ENCODE measurements around the gene ACTL7B.

Gene ACTL7B

DNA sequence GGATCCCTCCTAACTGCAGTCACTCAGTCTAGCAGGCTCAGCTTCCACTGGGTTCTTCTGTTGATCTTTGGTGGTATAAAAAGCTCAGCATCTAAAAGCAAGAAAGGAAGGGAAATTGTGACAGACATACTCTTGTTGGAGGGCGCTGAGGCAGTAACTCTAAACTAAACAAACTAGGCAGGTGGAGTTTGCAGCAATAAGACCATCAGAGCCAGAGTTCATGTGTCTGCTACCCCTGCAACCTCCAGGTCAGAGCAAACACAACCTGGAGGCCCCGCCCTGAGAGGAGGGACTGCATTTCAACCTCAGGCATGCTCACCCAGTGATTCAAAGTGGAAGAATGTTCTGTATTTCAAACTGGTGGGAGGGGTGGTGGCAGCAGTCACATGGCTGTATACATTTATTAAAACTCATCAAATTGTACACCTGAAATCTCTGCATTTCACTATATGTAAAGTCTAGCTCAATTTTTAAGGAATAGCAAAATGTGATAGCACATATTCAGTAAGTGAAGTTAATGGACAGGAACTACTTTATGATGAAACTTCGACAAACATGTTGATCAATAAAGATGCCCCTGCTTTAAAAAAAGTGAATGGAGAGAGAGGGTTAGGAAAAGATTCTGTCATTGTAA is 13.4 kb upstream of the ACTL7B start:
- Histone ChIP-seq H3K9ac (ENCODE audit: low read depth in 1 of 2, low read length in 2 of 2) (no peak overlapping the region), H3K4me1 (ENCODE audit: control insufficient read depth in 1 of 2, insufficient read depth in 2 of 2, low read length in 2 of 2) (no peaks in the 10 kb centered on the region), H3K36me3 (ENCODE audit: control insufficient read depth in 1 of 2, insufficient read depth in 2 of 2, low read length in 2 of 2) (peaks cover 17 to 36% of the 10 kb centered on the region in 2 donors), H3K9me3 (ENCODE audit: control insufficient read depth in 1 of 2, low read length in 2 of 2) (no peaks in the 10 kb centered on the region), H3K4me3 (ENCODE audit: low read depth in 1 of 2, low read length in 2 of 2) (no peak overlapping the region), H3K27me3 (ENCODE audit: control insufficient read depth in 1 of 2, insufficient read depth in 2 of 2, low read length in 2 of 2) (no peaks in the 10 kb centered on the region), H3K27ac (ENCODE audit: low read depth, low read length) (no peak overlapping the region)

- peaks cover 17 to 24% of the 10 kb centered on the region in 2 donors for H3K36me3 ChIP-seq (ENCODE audit: control insufficient read depth in 1 of 2, insufficient read depth in 2 of 2, low read length in 2 of 2)
- no peaks in the 10 kb centered on the region for H3K27me3 ChIP-seq (ENCODE audit: control insufficient read depth in 1 of 2, insufficient read depth in 2 of 2, low read length in 2 of 2)
- no peaks in the 10 kb centered on the region for H3K9me3 ChIP-seq (ENCODE audit: control insufficient read depth in 1 of 2, low read length in 2 of 2)
- H3K4me1 ChIP-seq (ENCODE audit: control insufficient read depth in 1 of 2, insufficient read depth in 2 of 2, low read length in 2 of 2) = no peaks in the 10 kb centered on the region
- no peak overlapping the region for H3K9ac ChIP-seq (ENCODE audit: low read depth in 1 of 2, low read length in 2 of 2)
- H3K4me3 ChIP-seq (ENCODE audit: low read depth in 1 of 2, low read length in 2 of 2) = no peak overlapping the region
- H3K27ac ChIP-seq (ENCODE audit: low read depth, low read length) = no peak overlapping the region
Observed at GRCh38 chr9:108867829-108868228, 12.0 kb upstream of the ACTL7B start.

DNA sequence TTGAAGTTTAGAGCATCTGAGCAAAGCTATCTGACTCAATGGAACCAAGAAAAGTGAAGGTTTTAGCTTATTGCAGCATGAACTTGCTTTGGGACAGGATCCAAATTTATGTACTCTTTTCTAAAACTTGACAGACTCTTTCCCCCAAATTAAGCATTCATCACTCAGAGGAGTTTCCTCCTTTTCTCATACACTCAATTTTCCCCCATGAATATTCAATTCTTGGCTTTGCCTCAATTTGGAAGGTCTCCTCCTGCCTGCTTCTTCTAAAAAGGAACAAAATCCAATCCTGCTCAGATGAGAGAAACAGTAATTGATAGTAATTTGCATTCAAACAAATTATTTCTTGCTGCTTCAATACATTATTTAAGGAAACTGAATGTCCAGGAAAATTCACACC is 11.3 kb upstream of the ACTL7B start:
- no peaks in the 10 kb centered on the region for H3K4me1 ChIP-seq (ENCODE audit: control insufficient read depth in 1 of 2, insufficient read depth in 2 of 2, low read length in 2 of 2)
- H3K4me3 ChIP-seq (ENCODE audit: low read depth in 1 of 2, low read length in 2 of 2) = no peak overlapping the region
- H3K9ac ChIP-seq (ENCODE audit: low read depth in 1 of 2, low read length in 2 of 2) = no peak overlapping the region
- H3K27me3 ChIP-seq (ENCODE audit: control insufficient read depth in 1 of 2, insufficient read depth in 2 of 2, low read length in 2 of 2) = no peaks in the 10 kb centered on the region
- no peaks in the 10 kb centered on the region for H3K9me3 ChIP-seq (ENCODE audit: control insufficient read depth in 1 of 2, low read length in 2 of 2)
- peaks cover 16 to 22% of the 10 kb centered on the region in 2 donors for H3K36me3 ChIP-seq (ENCODE audit: control insufficient read depth in 1 of 2, insufficient read depth in 2 of 2, low read length in 2 of 2)
- H3K27ac ChIP-seq (ENCODE audit: low read depth, low read length) = no peak overlapping the region

GRCh38 chr9:108866001-108866420 is 10.2 kb upstream of the ACTL7B start:
- H3K36me3 ChIP-seq (ENCODE audit: control insufficient read depth in 1 of 2, insufficient read depth in 2 of 2, low read length in 2 of 2) = peaks cover 12 to 13% of the 10 kb centered on the region in 2 donors
- H3K9me3 ChIP-seq (ENCODE audit: control insufficient read depth in 1 of 2, low read length in 2 of 2) = no peaks in the 10 kb centered on the region
- H3K4me3 ChIP-seq (ENCODE audit: low read depth in 1 of 2, low read length in 2 of 2) = no peak overlapping the region
- H3K27me3 ChIP-seq (ENCODE audit: control insufficient read depth in 1 of 2, insufficient read depth in 2 of 2, low read length in 2 of 2) = no peaks in the 10 kb centered on the region
- H3K9ac ChIP-seq (ENCODE audit: low read depth in 1 of 2, low read length in 2 of 2) = no peak overlapping the region
- no peaks in the 10 kb centered on the region for H3K4me1 ChIP-seq (ENCODE audit: control insufficient read depth in 1 of 2, insufficient read depth in 2 of 2, low read length in 2 of 2)
- no peak overlapping the region for H3K27ac ChIP-seq (ENCODE audit: low read depth, low read length)

DNA sequence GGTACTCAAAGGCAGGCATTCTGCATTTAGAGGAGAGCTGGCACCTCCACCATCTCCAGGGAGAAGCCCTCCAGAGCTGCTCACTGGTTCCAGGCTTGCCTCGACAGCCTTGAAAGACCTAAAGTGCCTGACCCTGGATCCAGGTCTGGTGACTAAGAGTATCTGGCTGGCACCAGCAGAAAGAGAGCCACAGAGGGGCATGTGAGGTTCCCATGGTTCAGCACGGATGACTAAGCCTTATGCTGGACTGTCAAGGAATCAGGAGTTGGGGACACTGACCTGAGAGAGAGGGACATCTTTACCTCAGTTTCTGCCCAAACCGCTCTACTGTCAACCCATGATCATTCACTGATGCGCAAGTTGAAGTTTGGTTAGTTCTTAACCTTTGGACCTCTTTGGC is 9.3 kb upstream of the ACTL7B start:
- Histone ChIP-seq H3K4me1 (ENCODE audit: control insufficient read depth in 1 of 2, insufficient read depth in 2 of 2, low read length in 2 of 2) (no peaks in the 10 kb centered on the region), H3K27ac (ENCODE audit: low read depth, low read length) (no peak overlapping the region), H3K9ac (ENCODE audit: low read depth in 1 of 2, low read length in 2 of 2) (no peak overlapping the region)

DNA sequence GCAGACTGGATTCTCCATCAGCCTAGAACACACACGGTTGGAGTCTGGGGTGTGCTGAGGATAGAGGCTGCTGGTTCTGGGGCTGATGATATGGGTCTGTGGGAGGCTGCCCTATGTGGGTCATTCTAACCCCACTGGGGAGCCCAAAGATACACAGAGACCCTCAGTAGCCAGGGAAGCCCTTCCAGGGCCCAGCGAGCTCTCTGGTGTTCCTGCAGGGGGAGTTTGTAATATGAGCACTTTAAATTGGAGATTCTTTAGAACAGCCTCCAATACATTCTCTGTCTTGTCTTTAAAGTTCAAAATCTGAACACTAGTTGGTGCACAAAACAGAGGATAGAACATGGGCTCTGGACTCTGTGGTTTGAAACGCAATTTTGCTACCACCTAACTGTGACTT is 8.7 kb upstream of the ACTL7B start:
- H3K27me3 ChIP-seq (ENCODE audit: control insufficient read depth in 1 of 2, insufficient read depth in 2 of 2, low read length in 2 of 2) = no peaks in the 10 kb centered on the region
- no peaks in the 10 kb centered on the region for H3K9me3 ChIP-seq (ENCODE audit: control insufficient read depth in 1 of 2, low read length in 2 of 2)
- H3K36me3 ChIP-seq (ENCODE audit: control insufficient read depth in 1 of 2, insufficient read depth in 2 of 2, low read length in 2 of 2) = peaks cover 4 to 13% of the 10 kb centered on the region in 2 donors
- no peak overlapping the region for H3K9ac ChIP-seq (ENCODE audit: low read depth in 1 of 2, low read length in 2 of 2)
- H3K27ac ChIP-seq (ENCODE audit: low read depth, low read length) = no peak overlapping the region
- H3K4me3 ChIP-seq (ENCODE audit: low read depth in 1 of 2, low read length in 2 of 2) = no peak overlapping the region
- no peaks in the 10 kb centered on the region for H3K4me1 ChIP-seq (ENCODE audit: control insufficient read depth in 1 of 2, insufficient read depth in 2 of 2, low read length in 2 of 2)

More for the DNA sequence above, 9.3 kb upstream of the ACTL7B start:
- Histone ChIP-seq H3K9me3 (ENCODE audit: control insufficient read depth in 1 of 2, low read length in 2 of 2) (no peaks in the 10 kb centered on the region), H3K4me3 (ENCODE audit: low read depth in 1 of 2, low read length in 2 of 2) (no peak overlapping the region), H3K27me3 (ENCODE audit: control insufficient read depth in 1 of 2, insufficient read depth in 2 of 2, low read length in 2 of 2) (no peaks in the 10 kb centered on the region), H3K36me3 (ENCODE audit: control insufficient read depth in 1 of 2, insufficient read depth in 2 of 2, low read length in 2 of 2) (peaks cover 5 to 13% of the 10 kb centered on the region in 2 donors)

DNA sequence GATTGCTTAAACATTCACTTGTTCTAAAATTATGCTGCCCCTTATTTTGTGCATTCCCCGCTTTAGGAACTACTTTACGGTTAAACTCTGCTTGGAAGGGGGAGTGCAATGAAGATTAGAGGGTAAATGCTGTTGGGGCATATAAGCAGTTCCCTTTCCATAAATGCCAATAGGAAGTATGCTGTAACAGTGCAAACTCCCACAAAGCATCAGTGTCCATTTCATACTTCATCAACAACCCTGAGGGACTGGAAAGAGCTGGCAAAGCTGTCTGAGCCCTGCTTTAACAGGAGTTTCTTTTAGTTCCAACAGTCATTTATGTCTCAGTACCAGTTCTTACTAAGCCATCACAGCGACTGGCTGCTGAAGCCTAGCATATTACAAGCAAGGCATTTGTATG is 8.1 kb upstream of the ACTL7B start:
- Histone ChIP-seq H3K27me3 (ENCODE audit: control insufficient read depth in 1 of 2, insufficient read depth in 2 of 2, low read length in 2 of 2) (no peaks in the 10 kb centered on the region), H3K9me3 (ENCODE audit: control insufficient read depth in 1 of 2, low read length in 2 of 2) (no peaks in the 10 kb centered on the region), H3K4me3 (ENCODE audit: low read depth in 1 of 2, low read length in 2 of 2) (no peak overlapping the region), H3K36me3 (ENCODE audit: control insufficient read depth in 1 of 2, insufficient read depth in 2 of 2, low read length in 2 of 2) (peaks cover 4 to 7% of the 10 kb centered on the region in 2 donors), H3K9ac (ENCODE audit: low read depth in 1 of 2, low read length in 2 of 2) (no peak overlapping the region), H3K27ac (ENCODE audit: low read depth, low read length) (no peak overlapping the region), H3K4me1 (ENCODE audit: control insufficient read depth in 1 of 2, insufficient read depth in 2 of 2, low read length in 2 of 2) (no peaks in the 10 kb centered on the region)

DNA sequence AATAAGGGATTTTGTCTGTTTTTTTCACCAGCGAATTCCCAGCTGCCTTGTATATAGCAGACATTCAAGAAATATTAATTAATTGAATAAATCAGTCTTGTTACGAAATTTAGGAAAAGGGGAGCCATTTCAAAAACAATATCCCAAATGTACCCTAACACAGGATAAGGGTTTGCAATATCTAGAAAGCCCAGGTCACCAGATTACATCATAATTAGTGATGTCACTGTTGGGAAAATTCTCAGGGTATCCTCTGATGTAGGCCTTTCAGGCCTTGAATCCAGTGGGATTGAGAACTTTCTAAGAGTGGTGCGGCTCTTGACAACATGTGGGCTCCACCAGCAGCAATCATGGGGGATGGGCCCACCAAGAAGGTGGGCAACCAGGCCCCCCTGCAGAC is 6.2 kb upstream of the ACTL7B start, which contains the start of gene ACTL7A:
Gene ACTL7A, plus strand, starts transcription at position 270 of the 400 bp plus-strand sequence. Its CDS starts 57 bp downstream, at position 327.
- H3K27ac ChIP-seq (ENCODE audit: low read depth, low read length) = no peak within 1 kb of the TSS
- H3K9ac ChIP-seq (ENCODE audit: low read depth in 1 of 2, low read length in 2 of 2) = no peak within 1 kb of the TSS
- H3K9me3 ChIP-seq (ENCODE audit: control insufficient read depth in 1 of 2, low read length in 2 of 2) = no peaks in the 10 kb centered on the region
- H3K36me3 ChIP-seq (ENCODE audit: control insufficient read depth in 1 of 2, insufficient read depth in 2 of 2, low read length in 2 of 2) = peaks cover 0 to 1% of the 10 kb centered on the region in 2 donors
- no peak within 1 kb of the TSS for H3K4me3 ChIP-seq (ENCODE audit: low read depth in 1 of 2, low read length in 2 of 2)
- H3K4me1 ChIP-seq (ENCODE audit: control insufficient read depth in 1 of 2, insufficient read depth in 2 of 2, low read length in 2 of 2) = no peaks in the 10 kb centered on the region
- no peaks in the 10 kb centered on the region for H3K27me3 ChIP-seq (ENCODE audit: control insufficient read depth in 1 of 2, insufficient read depth in 2 of 2, low read length in 2 of 2)

- Histone ChIP-seq H3K27me3 (ENCODE audit: control insufficient read depth in 1 of 2, insufficient read depth in 2 of 2, low read length in 2 of 2) (no peaks in the 10 kb centered on the region), H3K4me1 (ENCODE audit: control insufficient read depth in 1 of 2, insufficient read depth in 2 of 2, low read length in 2 of 2) (no peaks in the 10 kb centered on the region), H3K4me3 (ENCODE audit: low read depth in 1 of 2, low read length in 2 of 2) (no peak overlapping the region), H3K9me3 (ENCODE audit: control insufficient read depth in 1 of 2, low read length in 2 of 2) (no peaks in the 10 kb centered on the region), H3K27ac (ENCODE audit: low read depth, low read length) (no peak overlapping the region), H3K9ac (ENCODE audit: low read depth in 1 of 2, low read length in 2 of 2) (no peak overlapping the region), H3K36me3 (ENCODE audit: control insufficient read depth in 1 of 2, insufficient read depth in 2 of 2, low read length in 2 of 2) (no peaks in the 10 kb centered on the region)
Observed at GRCh38 chr9:108861464-108861863, 5.7 kb upstream of the ACTL7B start.

- Histone ChIP-seq H3K9me3 (ENCODE audit: control insufficient read depth in 1 of 2, low read length in 2 of 2) (no peaks in the 10 kb centered on the region), H3K9ac (ENCODE audit: low read depth in 1 of 2, low read length in 2 of 2) (no peak overlapping the region), H3K4me1 (ENCODE audit: control insufficient read depth in 1 of 2, insufficient read depth in 2 of 2, low read length in 2 of 2) (no peaks in the 10 kb centered on the region), H3K4me3 (ENCODE audit: low read depth in 1 of 2, low read length in 2 of 2) (no peak overlapping the region), H3K27ac (ENCODE audit: low read depth, low read length) (no peak overlapping the region), H3K36me3 (ENCODE audit: control insufficient read depth in 1 of 2, insufficient read depth in 2 of 2, low read length in 2 of 2) (no peaks in the 10 kb centered on the region), H3K27me3 (ENCODE audit: control insufficient read depth in 1 of 2, insufficient read depth in 2 of 2, low read length in 2 of 2) (no peaks in the 10 kb centered on the region)
Observed at GRCh38 chr9:108860764-108861163, 5.0 kb upstream of the ACTL7B start.
